Activated T-helper 1 cell treated with anti-CD3 and anti-CD28 coated beads, Interleukin-2, amount 50 U/mL, for 16 hours (primary cell): ENCODE measurements around the gene EYS.
"Not testable (repeated sequence)": the region's sequence is repeated elsewhere in the genome, so short reads cannot be mapped to it uniquely, and the experiment has no call there.

ENCODE experiments used
- DNase-seq, 2 donors: peaks; one replicate each; pipeline ENCODE4 v3.0.0-alpha.2; 2020; ENCODE audit warnings: low read depth in 1 of 2, low spot score in 1 of 2

The EYS gene

DNA sequence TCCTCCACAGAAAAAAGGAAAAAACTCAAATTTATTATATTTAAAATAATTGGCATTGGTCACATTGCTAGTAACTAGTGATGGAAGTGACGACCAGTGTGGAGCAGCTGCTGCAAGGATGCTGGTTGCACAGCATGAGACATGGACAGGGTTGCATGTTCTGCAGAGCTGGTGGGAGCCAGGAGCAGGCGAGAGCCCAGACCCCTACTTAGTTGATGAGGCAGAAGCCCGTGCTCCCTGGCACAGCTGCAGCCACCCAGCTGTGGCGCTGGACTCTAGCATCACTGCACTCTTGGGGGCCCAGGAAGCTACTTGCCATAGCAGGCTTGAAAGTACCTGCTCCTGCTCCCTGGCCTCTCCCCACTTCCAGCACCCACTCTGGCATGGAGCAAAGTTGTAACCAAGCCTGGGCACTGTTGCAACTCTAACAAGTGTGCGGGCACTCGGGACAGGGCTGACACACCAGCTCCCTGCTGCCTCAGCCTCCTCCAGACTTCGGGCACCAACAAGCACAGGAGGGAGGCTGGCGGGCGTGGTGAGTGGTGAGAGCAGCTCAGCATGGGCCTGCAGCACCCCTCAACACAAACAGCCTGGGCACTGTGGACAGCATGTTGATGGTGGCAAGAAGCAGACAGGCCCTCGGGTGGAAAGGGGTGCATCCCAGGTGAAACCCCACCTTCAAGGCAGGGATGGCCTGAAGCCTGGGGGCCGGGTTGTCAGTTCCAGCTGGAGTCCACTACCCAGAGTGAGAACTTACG lies 69.6 kb downstream of the EYS start:
- no peak for DNase-seq

DNA sequence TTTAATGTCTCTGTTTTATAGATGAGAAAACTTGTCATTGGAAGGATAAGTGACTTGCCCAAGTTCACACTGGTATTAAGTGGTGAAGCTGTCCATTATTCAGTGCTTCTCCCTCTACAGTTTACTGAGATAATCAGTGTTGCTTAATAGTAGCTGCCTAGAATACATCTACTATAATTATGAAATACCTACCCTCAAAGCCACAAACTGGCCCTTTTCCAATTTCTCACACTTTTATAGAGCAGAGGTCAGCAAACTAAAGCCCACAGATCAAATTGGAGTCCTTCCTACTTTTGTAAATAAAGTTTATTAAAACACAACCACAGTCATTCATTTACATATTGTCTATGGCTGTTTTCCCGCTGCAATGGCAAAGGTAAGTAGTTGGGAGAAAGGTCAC lies 73.5 kb downstream of the EYS start:
- DNase-seq: no peak

GRCh38 chr6:65631711-65632110 lies 75.3 kb downstream of the EYS start:
- DNase-seq: no peak

DNA sequence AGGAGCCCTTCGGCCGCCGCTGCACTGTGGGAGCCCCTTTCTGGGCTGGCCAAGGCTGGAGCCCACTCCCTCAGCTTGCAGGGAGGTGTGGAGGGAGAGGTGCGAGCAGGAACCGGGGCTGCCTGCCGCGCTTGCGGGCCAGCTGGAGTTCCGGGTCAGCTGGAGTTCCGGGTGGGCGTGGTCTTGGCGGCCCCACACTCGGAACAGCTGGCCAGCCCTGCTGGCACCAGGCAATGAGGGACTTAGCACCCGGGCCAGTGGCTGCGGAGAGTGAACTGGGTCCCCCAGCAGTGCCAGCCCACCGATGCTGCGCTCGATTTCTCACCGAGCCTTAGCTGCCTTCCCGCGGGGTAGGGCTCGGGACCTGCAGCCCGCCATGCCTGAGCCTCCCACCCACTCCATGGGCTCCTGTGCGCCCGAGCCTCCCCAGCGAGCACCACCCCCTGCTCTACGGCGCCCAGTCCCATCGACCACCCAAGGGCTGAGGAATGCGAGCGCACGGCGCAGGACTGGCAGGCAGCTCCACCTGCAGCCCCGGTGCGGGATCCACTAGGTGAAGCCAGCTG lies 79.5 kb downstream of the EYS start:
- not testable (repeated sequence) for DNase-seq

- DNase-seq: no peak
These were observed 80.0 kb downstream of the EYS start for GRCh38 chr6:65627015-65627414.

DNA sequence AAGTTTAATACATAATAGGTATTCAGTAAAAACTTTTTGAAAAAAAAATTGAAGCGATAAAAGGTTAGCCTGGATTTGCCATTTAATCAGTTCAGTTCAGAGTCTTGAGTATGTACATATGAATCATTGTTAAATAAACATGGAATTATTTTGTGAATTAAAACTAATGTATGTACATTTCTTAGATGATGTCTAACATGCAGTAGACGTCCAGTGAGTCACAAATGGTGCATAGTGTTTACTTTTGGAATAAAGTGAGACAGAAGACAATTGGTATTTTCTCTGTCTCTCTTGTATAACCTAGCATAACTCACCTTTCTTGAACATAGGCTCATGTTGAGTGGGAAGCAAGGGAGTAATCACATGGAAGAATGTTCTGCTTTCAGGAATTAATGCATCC lies 83.5 kb downstream of the EYS start:
- DNase-seq: no peak

GRCh38 chr6:65610746-65611145 lies 96.3 kb downstream of the EYS start:
- DNase-seq: no peak

GRCh38 chr6:65595540-65595939 lies 111.5 kb downstream of the EYS start:
- DNase-seq: no peak

GRCh38 chr6:65570340-65570739 lies 136.7 kb downstream of the EYS start:
- DNase-seq: no peak

- no peak for DNase-seq
These were observed 137.5 kb downstream of the EYS start for GRCh38 chr6:65569505-65569904.

- DNase-seq: not testable (repeated sequence)
These were observed 138.0 kb downstream of the EYS start for GRCh38 chr6:65569056-65569455.

- DNase-seq: no peak
These were observed 140.9 kb downstream of the EYS start for GRCh38 chr6:65566117-65566516.

- DNase-seq: no peak
These were observed 149.0 kb downstream of the EYS start for GRCh38 chr6:65558071-65558470.

DNA sequence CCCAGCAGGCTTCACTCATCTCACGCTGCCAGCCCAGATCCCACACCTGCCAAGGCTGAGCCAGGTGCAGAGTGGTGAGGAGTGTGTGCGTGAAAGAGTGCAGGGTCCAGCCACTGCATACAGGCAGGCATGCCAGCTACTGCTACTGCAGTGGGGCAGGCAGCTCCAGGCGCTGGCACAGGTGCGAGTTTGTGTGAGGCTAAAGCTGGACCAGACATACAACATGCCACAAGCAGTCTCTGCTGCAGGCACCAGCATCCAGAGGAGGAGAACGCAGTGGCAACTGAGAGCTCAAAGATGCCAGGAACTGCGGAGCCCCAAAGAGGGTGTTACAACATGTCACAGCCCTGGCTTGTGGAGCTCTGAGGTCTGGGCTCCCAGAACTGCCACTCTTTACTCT lies 149.8 kb downstream of the EYS start:
- DNase-seq: no peak

DNA sequence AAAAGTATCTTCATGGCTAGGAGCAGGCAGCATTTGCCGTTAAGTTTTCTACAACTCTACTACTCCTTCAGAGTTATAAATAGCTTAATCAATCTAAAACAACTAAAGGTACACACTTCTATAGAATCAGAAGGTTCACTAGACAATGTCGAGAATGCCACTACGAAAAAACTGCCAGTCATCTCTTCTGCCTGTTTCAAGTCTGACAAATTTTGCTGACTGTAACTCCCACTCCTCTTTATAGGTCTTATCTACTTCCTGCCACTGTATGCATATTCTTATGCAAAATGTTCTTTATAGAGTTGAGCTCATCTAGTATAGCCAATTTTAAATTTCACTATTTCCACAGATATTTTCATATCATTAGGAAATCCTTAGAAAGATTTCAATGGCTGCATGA lies 160.1 kb downstream of the EYS start:
- no peak for DNase-seq

DNA sequence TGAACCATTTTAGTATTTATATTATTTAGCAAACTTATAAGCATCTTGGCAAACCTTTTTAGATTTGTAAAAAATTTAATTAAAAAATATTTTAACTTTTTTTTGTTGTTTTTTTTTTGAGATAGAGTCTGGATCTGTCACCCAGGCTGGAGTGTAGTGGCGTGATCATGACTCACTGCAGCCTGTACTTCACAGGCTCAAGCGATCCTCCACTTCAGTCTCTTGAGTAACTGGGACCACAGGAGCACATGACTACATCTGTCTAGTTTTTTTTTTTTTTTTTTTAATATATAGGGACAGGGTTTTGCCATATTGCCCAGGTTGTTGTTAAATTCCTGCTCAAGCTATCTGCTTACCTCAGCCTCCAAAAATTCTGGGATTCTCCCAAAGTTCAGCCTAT lies 161.1 kb downstream of the EYS start:
- DNase-seq: no peak

- no peak for DNase-seq
These were observed 168.4 kb downstream of the EYS start for GRCh38 chr6:65538644-65539043.

DNA sequence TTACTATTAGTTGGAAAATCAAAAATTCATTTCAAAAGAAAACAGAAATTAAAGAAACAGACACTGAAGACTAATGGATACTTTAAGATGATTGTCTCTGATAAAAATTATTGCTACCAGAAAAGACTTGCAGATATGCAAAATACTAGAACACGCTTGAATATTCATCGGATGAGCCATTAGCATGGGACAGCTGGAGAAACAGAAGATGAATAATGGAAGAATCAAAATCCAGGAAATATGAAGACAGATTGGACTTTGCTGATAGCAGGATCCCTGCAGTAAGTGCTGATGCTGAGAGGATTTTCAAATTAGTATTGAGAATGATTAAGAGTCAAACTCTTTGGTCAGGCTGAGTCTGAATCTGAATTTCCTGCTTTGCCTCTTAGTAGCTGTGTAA lies 169.4 kb downstream of the EYS start:
- DNase-seq: no peak

DNA sequence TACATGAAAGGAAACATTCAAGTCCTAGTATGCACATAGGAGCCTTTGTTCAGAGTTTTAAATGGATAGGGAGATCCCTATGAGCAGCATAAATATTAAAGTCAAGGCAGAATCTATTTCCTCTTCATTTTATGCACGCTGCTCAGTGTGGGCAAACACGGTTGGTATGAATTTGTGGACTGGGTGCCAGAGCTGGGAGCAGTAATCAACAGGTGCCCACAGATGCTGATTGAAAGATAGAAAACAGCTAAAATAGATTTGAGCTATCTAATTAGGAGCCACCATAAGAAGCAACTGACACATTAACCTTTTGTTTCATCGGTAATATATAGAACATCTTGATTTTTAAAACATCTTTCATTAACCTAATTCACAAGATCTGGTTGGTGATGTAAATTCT lies 175.5 kb downstream of the EYS start:
- DNase-seq: no peak

GRCh38 chr6:65524232-65524631 lies 182.8 kb downstream of the EYS start:
- no peak for DNase-seq

DNA sequence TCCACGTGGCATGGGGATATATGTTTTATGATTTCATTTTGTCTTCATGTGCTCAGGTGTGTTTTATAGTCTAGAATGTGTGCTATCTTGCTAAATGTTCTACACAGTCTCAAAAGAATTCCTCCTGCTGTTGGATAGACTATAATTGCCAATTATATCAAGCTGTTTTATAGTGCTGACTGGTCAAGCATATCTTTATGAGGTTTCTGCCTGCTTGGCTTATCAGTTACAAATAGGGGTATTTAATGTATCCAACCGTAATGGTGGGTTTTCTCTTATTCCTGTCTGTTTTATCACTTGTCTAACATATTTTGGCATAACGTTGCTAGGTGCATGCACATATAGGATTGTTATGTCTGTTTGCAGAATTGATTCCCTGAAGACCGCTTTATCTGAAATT lies 201.3 kb downstream of the EYS start:
- no peak for DNase-seq

- DNase-seq: no peak
These were observed 206.0 kb downstream of the EYS start for GRCh38 chr6:65501045-65501444.

DNA sequence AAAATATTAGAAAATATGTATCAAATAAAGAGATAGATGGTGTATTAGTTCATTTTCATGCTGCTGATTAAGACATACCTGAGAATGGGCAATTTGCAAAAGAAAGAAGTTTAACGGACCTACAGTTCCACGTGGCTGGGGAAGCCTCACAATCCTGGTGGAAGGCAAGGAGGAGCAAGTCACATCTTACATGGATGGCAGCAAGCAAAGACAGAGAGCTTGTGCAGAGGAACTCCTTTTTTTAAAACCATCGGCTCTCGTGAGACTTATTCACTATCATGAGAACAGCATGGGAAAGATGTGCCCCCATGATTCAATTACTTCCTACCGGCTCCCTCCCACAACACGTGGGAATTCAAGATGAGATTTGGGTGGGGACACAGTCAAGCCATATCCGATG lies 223.4 kb downstream of the EYS start:
- DNase-seq: not testable (repeated sequence)
